SH-SY5Y (cell line): ENCODE results near the gene PRR16.

ENCODE experiments used
- GATA2 ChIP-seq: IDR thresholded peaks from 2 replicates; pipeline ENCODE4 v1.6.1; 2011; ENCODE audit warnings: mild to moderate bottlenecking, low read depth, low read length
- GATA3 ChIP-seq: IDR thresholded peaks from 2 replicates; pipeline ENCODE4 v1.6.1; 2011; ENCODE audit warnings: low read depth, mild to moderate bottlenecking, low read length, moderate library complexity

PRR16 gene

GRCh38 chr5:120463991-120464626, at the start of gene PRR16:
PRR16 (plus strand) TSS chr5:120464300.
- TF ChIP-seq GATA2 = no peak
- no peak for TF ChIP-seq GATA3

- TF ChIP-seq GATA3 (no peak), GATA2 (no peak)
Observed at GRCh38 chr5:120415985-120416384, 48.1 kb upstream of the PRR16 start.

GRCh38 chr5:120419127-120419526, 45.0 kb upstream of the PRR16 start:
- TF ChIP-seq GATA3 (no peak), GATA2 (no peak)

GRCh38 chr5:120430572-120430971, 33.5 kb upstream of the PRR16 start:
- TF ChIP-seq GATA2 (no peak), GATA3 (no peak)

DNA sequence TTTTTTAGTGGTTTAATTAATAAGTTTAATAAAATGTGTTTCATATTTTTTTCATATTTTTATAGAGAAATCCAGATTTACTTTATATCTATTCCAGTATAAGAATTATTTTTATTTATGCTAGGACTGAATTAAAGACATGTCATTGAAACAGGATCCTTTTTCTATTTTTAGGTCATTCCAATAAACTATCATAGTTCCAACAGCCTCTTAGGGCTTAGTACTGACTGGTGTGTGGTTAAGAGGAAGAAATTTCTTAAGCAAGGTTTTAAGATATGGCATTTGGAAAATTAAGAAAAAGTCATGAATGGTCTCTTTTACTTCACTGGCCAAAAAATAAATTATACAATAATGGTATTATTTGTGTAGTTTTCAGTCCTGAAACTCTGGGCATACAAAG, 31.2 kb upstream of the PRR16 start:
- TF ChIP-seq GATA3 = no peak
- TF ChIP-seq GATA2 = no peak

- TF ChIP-seq GATA3 = no peak
- TF ChIP-seq GATA2 = no peak
Observed at GRCh38 chr5:120435129-120435528, 29.0 kb upstream of the PRR16 start.

GRCh38 chr5:120436996-120437395, 27.1 kb upstream of the PRR16 start:
- TF ChIP-seq GATA3 = no peak
- TF ChIP-seq GATA2 = no peak

- TF ChIP-seq GATA2 = no peak
- TF ChIP-seq GATA3 = no peak
Observed at GRCh38 chr5:120442694-120443093, 21.4 kb upstream of the PRR16 start.

DNA sequence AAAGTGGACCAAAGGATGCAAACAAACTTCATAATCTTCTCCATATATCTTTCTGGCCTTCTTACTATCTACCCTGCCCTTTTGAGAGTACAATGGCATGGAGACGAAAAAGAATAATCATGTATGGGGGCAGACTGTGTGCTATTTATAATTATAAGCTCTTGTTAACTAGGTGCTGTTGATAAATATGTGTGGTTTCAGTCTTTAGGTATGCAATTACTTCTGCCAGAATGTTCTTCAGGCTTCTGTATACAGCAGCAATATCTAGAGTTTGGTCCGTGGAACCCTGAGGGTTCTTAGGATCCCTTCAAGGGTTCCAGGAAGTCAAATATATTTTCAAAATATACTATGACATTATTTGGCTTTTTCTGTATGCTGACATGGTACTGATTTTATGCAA, 20.5 kb upstream of the PRR16 start:
- TF ChIP-seq GATA3 (no peak), GATA2 (no peak)

DNA sequence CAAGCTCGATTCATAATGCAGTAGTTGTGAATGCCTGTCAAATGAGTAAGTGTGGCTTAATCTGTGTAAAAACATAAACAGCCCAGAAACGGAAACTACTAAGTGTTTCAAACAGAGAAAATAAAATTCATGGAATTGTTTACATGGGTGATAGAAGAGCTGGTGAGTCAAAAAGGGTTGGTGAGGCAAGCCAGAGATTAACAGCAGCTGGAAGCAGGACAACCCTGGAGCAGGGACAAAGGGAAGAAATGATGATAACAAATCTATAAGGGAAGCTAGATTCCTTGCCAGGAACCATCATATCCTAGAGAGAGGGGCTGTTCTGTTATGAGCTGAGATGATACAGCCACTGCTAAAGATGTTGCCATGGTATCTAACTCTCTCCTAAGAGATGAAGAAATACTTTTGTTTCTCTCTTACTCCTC, 18.0 kb upstream of the PRR16 start:
- no peak for TF ChIP-seq GATA2
- TF ChIP-seq GATA3 = no peak

DNA sequence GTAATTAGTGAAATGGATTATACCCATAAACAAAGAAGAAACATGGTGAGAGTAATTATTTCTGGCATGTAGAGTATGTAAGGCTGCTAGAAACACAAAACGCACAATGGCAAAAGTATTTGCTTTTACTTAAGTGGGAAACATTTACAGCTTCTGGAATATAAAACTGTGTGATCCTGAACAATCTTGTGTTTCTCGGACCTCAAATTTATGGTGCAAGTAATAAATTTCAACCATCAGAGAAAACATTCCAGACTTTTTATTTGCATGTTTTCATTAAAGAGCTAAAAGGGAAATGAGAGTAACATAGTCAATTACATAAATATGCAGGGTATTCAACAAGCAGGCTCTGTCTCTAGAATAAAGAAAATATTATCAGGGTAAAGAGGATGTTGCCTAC, 17.2 kb upstream of the PRR16 start:
- TF ChIP-seq GATA2 = no peak
- TF ChIP-seq GATA3 = no peak

DNA sequence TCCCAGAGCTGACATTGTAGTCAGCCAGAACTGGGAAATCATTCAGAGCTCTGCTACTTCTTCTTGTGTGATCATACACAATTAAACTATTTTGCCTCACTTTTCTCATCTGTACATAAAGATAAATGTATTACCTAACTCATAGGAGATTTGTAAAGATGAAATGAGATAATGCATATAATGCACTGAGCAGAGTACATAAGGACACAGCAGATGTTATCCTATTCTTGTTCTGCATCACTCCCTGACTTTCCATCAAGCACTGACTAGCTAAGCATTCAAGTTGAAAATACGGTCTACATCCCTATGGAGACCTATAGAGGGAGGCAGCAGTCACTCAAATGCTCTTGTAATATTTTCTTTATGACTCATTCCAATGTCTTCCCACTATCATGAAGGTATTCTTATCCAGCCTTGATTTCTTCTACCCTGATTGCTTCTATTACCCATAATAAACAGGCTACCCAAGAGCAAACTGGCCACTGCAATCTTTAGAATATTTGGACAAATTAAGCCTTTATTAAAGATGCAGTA, 16.3 kb upstream of the PRR16 start:
- TF ChIP-seq GATA2 (no peak), GATA3 (no peak)

- no peak for TF ChIP-seq GATA2
- no peak for TF ChIP-seq GATA3
Observed at GRCh38 chr5:120449501-120449900, 14.6 kb upstream of the PRR16 start.

GRCh38 chr5:120450910-120451309, 13.2 kb upstream of the PRR16 start:
- no peak for TF ChIP-seq GATA2
- no peak for TF ChIP-seq GATA3

GRCh38 chr5:120451445-120451844, 12.7 kb upstream of the PRR16 start:
- no peak for TF ChIP-seq GATA2
- TF ChIP-seq GATA3 = no peak
